Measurements from ENCODE around the gene VGF.
A peak's percentile ranks its signal among the peaks of the same experiment; 100 is the strongest.

The VGF gene

DNA sequence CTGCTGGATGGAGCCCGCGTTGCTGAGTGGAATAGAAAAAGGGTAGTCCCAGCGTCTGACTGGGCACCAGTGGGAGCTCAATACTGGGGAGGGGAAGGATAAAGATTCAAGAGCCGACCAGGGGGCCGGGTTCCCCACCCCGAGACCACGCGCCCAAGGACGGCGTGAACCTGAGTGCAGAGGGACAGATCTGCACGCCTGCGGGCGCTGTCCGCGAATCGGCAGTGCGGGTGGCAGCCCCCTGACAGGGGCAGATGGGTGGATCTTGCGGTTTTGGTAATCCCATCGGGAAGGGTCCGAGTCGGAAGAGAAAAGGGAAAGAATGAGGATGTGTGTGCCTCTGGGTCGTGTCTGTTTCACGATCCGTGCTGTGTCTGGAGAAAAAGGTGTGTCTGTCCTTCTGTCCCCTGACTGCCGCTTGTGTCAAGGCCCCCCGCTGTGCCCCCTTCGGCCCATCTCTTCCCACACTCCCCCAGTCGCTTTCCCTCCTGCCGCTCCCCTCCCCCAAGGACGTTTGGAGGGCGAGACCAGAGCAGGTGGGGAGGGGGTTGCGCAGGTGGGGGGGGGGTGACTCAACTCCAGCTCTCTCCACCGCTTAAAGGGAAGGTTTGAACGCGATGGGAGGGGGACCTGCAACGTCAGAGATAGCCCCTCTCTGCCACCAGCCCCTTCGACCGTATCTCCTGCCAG is 734 bp upstream of the VGF start:
- no peak for DNase-seq

DNA sequence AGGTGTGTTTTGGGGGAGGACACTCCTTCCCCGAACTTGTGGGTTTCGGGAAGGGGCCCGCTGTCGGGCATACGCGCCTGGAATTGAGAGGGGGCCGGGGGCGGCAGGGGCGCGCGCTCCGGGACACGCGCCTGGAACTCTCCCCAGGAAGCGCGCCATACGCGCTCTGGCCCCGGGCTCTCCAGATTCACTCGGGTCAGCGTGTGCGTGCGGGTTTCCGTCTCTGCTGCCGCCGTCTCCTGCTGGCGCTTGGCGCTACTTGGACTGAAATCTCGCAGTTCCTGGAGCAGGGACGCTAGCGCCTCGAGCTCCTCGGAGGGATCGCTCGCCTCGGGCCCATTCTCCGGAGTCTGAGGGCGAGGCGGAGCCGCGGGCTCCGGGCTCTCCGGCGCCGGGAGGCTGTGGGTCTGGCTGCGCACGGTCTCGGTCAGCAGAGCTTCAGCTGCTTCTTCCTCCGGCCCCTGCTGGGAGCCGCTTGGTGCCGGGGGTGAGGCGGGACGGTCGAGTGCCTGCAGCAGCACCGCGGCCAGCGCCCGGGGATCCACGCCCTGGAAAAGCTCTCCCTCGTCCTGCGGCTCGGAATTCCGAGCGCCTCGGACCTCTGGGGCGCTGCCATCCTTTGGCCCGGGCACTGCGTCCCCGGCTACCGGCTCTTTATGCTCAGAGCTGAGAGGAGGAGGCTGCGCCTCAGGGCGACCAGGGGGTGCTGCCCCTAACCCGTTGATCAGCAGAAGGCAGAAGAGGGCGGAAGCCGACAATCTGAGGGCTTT is 1.1 kb downstream of the VGF start:
- DNase-seq = peak; percentile 53

DNA sequence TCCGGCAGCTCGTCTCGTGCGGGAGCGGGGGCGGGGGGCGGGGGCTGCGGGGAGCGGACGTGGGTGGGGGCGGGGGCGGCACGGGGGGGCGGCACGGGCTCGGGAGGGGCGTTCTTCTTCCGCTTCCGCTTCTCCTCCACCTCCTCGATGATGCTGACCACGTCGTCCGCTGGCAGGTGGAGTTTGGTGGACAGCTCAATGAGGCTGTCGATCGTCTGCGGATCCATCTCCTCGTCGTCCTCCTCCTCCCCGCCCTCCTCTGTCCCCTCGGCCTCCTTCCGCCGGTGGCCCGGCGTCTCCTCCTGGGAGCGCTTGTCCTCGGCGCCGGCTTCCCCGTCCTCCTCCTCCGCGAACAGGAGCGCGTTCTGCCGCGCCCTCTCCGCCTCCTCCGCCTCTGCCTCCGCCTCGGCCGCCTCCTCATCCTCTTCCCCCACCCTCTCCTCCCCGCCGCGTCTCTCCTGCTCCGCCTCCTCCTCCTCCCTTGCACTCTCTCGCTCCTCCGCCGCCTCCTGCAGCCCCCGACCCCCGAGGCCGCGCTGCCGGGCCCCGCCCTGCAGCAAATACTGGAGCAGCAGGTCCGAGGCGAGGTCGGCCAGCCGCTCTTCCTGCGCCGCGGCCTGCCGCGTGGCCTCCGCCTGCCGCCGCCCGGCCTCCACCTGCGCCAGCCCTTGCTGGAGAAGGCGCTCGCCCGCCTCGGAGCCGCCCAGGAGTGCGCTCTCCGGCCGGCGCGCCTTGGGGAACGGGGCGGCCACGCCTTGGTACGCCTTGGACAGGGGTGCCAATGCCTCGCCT is 1.9 kb downstream of the VGF start:
- no peak for DNase-seq

DNA sequence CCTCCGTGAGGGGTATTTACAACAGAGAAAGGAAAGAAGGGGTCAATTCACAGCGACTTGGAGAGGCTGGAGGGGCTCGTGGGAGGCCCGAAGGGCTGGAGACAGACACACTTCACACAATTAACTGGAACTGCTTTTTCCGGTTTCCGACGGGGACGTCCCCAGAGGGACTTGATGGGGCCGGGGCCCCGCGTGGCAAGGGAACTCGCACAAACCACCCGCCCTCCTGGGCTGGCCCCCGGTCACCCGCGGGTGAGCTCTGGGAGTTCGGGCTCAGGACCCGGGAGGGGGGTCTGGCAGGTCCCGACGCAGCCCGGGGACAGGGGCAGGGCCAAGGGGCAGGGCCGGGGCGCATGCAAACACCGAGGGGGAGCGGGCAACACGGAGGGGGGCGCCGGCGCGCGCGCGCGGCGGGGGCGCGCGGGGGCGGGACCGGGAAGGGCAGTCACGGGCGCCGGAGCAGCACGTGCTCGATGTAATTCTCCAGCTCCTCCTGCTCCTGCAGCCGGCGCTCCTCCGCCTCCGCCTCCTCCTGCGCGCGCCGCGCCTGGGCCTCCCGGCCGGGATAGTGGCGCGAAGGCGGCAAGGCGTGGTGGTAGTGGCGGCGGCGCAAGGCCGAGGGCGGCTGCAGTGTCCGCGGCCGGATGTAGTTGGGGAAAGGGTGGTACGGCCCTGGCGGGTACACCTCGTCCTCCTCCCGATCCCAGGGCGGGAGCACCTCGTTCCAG is 2.7 kb downstream of the VGF start:
- peak; percentile 55 for DNase-seq

DNA sequence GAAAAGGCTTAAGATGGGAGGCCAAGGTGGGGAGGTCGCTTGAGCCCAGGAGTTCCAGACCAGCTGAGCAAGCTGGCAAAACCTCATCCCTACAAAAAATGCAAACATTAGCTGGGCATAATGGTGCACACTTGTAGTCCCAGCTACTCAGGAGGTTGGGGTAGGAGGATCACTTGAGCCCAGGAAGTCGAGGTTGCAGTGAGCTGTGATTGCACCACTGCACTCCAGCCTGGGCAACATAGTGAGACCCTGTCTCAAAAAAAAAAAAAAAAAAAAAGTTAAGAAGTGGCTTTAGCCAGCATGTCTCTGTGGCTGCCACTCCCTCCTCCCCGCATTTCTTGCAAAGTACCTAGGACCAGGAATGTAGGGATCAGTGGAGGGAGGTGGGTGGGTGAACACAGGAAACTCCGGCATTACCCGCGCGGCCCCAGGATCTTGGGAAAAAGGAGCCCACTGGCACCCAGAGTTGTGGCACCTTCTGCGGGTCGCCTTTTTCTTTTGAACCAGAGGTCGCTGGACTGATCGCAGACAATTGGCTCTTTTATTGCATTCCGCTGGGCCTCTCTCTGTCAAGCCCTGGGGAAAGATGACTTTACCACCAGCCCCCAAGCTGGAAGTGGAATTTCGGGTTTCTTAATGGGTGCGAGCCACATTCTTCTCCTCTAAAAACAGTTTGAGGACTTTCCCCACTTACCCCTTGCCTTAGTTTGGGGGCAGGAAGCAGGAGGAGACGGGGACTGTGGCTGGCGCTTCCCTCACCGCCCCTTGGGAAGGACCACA is 3.5 kb downstream of the VGF start:
- no peak for DNase-seq

DNA sequence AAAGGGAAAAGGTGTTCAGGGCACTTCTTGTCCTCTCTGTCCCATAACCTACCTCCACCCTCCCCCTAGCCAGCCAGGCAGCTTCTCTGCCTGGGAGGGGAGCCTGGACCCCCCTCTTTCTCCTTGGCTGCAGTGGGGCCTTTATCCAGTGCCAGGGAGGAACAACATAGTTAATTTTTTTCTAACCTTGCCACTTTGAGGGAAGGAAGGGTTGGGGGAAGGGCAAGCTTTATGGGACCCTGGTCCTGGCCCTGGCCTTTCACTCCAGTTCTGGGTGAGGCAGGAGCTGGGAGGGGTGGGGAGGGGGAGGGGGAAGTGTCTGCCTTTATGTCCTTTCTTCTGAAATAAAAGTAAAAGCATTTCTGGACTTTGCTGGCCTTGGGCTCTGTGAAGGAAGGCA is 4.5 kb downstream of the VGF start:
- no peak for DNase-seq

DNA sequence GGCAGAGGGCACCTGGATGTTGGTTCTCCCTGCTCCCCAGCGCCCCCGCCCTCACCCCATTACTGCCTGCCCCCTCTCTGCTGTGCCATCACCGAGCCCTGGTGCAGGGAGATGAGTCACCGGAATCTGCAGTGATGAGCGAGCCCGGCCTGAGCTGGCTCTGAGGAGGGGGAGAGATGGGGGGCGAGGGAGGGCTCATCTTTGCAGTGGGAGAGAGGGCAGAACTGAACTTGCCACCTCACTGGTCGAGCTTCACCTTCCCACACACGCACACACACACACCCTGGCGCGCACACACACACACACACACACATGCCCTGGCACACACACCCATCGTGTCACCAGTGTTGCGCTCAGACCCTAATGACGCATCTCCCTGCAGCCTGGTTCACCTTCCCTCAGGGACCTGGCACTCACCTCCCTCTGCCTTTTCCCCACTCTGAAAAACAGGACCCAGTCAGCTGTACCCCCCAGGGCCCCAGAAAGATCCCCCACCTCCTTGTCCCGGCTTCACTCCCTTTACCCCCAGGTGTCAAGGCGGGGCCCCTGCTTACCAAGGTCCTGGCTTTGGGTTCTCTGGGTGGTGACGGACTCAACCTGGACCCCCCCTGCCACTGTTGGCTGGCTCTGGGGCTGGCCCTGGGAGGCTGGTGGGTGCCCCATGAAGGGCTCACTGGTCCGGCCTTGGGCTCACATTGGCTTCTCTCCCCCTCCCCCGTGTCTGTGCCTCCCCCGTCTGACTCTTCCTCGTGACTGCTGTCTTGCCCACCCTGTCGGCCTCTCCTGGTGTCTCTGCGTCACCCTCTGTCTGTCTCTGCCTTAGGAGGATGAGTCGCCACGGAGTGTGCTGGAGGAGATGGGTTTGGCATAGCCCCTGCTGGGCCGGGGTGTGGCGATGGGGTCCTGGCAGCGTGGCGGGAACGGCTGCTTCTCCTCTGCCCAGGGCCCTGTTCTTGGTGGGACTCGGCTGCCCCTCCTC is 5.4 kb downstream of the VGF start:
- DNase-seq = peak; percentile 52

DNA sequence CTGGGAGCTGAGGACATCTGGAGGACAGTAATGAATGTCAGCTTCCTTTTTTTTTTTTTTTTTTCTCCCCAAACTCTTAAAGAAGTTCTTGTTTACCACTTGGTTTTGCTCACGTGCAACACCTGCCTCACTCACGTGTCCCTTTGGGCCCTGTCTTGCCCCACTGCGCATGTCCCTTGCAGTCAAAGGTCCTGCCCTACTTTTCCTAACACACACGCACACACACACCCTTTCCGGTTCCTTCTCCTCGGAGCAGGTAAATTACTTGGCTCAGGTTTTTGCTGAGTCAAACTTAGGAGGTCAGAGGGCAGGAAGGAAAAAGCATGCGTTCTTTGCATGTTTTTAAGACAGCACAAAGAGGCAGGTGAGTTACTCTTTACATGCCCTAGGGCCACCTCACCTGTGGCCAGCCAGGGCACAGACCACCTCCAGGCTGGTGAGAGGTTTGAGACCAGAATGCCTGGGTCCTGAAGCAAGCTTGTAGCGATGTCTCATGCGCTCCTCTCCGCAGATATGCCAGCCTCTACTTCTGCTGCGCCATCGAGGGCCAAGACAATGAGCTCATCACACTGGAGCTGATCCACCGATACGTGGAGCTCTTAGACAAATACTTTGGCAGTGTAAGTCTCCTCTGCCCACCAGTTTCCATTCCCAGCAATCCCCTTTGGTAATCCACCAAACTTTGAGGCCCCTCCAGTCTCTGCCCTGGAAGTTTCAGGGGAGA is 8.3 kb downstream of the VGF start:
- DNase-seq = no peak

DNA sequence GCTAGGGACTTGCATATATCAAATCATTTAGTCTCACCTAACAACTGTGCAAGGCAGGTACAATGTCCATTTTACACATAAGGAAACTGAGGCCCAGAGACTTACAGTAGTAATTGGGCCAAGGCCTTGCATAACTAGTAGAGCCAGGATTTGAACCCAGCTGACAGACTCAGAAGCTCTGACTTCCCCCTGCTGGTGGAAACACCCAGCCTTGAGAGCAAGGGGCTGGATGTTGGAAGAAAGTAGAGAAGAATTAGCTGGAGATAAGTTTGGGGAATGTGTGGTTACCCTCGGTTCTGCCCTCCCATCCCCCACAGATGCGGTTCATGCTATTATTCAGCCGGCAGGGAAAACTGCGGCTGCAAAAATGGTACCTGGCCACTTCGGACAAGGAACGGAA is 9.1 kb downstream of the VGF start:
- DNase-seq = no peak

DNA sequence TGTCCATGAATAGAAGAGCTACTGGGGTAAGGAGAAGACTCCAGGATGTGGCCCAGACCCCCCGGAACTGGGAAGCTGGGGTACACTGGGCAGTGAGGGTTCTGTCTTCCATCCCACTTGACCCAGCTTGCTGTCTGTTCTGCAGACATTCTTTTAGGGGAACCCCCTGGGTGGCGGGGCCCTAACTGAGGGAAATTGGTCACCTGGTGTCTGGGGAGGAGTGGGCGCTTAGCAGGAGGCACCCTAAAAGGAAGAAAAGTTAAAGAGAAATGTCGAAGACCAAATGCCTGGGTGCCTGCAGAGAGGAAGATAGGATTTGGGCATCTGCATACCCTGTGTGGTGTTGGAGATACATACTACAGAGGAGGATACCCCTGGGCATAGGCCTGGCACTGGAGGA is 10.1 kb downstream of the VGF start:
- DNase-seq = no peak

DNA sequence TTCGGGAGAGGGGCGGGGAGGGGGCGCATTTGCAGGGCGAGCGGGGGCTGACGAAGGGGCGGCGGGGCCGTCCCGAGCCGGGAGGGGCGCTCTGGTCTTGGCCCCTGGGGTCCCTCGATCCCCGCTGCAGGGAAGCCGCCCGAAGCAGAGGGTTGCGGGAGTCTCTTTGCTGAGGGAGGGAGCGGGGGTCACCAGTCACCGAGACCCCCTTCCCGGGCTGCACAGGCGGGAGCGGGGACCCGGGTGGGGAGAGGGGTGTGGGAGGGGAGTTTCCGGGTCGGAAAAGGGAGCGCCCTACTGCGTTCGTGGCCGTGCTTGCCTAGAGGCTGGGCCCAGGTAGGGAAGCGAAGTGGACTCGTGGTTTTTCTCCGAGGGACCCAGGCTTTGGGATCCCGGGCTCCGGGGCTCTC is 10.7 kb downstream of the VGF start:
- DNase-seq = no peak

DNA sequence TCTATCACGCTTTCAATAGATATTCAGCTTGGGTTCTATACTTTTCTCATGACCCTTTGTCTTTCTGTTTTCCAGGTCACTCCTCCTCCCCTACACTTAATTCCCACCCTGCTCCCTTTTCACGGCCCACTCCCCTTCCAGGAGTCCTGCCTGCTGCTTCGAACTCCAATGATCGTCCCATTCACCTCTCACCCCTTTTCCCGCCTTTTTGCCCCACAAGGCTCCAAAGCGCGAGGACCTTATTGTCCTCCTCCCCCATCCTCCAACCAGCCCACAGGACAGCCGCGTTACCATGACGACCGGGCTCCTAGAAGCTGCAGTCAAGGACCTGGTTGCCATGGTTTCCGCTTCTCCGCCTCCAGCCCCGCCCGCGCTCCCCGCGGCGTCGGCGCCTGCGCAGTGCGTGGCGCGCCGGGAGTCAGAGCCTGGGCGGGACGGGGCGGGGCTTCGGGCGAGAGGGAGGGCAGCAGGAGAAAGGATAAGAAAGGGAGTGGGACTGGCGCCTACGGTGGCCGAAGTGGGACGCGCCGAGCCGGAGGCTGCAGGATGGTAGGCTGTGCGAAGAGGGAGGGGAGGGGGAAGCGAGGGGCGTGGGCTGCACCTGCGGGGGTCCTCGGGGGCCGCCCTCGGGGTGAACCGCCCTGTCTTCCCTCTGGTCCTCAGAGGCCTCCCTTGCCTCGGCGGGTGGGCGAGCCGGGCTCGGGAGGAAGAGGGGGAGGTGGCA is 11.2 kb downstream of the VGF start, which contains the start of gene AP1S1:
Gene AP1S1 (plus strand): TSS at position 508 of the 724 bp plus-strand sequence. CDS start 39 bp downstream, at position 547.
- DNase-seq = peak; percentile 96

DNA sequence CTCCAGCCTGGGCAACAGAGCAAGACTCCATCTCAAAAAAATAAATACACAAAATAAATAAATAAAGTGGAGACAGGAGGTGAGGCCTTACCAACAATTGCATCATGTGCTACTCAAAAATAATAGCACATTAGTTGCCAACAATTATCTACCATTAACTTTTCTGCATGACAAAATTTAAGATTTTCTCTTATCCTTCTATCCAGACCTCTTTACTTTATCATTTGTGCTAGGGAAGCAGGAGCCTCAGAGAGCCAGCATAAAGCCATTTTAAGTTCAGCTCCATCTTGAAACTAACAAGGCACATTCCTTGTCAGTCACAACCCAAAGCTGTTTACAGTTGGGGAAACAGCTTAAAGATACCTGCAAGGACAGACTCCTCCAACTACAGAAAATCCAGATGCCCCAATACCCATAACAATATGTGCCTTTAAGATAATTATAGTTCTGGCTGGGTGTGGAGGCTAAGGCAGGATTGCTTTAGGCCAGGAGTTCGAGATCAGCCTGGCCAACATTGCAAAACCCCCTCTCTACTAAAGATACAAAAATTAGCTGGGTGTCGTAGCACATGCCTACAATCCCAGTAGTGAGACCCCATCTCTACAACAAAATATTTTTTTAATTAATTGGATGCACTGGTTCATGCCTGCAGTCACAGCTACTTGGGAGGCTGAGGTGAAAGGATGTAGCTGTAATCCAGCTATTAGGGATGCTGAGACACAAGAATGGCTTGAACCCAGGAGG is 13.3 kb downstream of the VGF start:
- no peak for DNase-seq

DNA sequence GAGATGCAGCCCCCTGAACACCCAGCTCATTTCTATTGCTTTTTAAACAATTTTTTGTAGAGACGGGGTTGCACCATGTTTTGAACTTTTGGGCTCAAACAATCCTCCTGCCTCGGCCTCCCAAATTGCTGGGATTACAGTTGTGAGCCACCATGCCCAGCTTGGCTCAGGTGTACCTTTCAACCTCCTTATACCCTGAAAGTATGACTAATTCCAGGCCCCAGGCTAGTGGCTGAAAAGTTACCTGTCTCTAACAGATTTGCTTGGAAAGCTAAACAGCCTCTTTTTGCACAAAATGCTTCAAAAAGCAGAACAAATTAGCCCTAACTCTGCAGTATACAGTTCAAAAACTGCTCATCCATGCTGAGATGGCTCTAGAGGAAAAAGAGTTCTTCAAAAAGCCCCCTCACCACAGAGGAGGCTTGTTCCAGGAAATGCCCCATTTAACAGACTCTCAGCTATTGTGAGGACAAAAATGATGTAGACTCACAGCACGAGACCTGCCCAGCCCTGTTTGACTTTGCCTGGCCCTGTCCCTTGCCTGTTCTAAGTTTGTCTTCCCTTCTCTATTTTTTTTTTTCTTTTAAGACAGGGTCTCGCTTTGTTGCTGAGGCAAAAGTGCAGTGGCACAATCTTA is 24.5 kb downstream of the VGF start:
- DNase-seq = no peak

DNA sequence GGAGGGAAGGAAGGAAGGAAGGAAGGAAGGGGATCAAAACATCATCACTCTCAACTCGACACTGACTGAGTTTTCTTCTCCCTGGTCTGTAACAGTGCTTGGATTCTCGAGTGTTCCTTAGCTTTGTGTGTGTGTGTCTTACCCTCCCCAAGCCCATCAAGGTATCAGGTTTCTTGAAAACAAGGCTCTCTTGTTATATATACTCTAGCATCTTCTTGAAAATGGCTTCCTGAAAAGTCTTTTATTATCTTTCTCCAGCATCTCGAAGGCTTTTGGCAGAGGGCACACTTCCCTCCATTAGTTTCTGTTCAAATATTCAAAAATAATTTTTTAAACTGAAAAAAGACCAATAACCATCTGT is 25.1 kb downstream of the VGF start:
- DNase-seq = no peak

DNA sequence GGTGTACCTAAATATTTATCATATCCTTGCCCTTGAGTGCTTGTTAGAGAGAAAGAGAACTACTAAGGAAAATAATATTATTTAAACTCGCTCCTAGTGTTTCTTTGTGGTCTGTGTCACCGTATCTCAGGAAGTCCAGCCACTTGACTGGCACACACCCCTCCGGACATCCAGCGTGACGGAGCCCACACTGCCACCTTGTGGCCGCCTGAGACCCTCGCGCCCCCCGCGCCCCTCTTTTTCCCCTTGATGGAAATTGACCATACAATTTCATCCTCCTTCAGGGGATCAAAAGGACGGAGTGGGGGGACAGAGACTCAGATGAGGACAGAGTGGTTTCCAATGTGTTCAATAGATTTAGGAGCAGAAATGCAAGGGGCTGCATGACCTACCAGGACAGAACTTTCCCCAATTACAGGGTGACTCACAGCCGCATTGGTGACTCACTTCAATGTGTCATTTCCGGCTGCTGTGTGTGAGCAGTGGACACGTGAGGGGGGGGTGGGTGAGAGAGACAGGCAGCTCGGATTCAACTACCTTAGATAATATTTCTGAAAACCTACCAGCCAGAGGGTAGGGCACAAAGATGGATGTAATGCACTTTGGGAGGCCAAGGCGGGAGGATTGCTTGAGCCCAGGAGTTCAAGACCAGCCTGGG is 27.0 kb downstream of the VGF start:
- DNase-seq = peak; percentile 98

DNA sequence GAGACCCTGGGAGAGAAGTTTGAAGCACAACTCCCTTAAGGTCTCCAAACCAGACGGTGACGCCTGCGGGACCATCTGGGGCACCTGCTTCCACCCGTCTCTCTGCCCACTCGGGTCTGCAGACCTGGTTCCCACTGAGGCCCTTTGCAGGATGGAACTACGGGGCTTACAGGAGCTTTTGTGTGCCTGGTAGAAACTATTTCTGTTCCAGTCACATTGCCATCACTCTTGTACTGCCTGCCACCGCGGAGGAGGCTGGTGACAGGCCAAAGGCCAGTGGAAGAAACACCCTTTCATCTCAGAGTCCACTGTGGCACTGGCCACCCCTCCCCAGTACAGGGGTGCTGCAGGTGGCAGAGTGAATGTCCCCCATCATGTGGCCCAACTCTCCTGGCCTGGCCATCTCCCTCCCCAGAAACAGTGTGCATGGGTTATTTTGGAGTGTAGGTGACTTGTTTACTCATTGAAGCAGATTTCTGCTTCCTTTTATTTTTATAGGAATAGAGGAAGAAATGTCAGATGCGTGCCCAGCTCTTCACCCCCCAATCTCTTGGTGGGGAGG is 27.6 kb downstream of the VGF start:
- no peak for DNase-seq

All from fibroblast of skin of right quadriceps (primary cell).